Measurements from ENCODE around the gene RORB. TPM values are rescaled to one million over a fixed set of nuclear protein-coding genes. Genes with fewer than 3 reads are reported as not detected.

Gene RORB
- total RNA-seq, 2 experiments from 2014 or later: 0.02 TPM; not detected in 1

GRCh38 chr9:74498621-74499095, 1.5 kb downstream of the RORB start:
- CTCF ChIA-PET: no interaction called here
- Mint-ChIP-seq H3K9me3 (no peaks in the 10 kb centered on the region), H3K36me3 (ENCODE audit: low read depth) (no peaks in the 10 kb centered on the region), H3K27ac (no peak overlapping the region), H3K4me3 (peak overlapping the region; percentile 34), H3K4me1 (ENCODE audit: low read depth) (peaks cover 28% of the 10 kb centered on the region), H3K27me3 (ENCODE audit: low read depth) (peaks cover 44% of the 10 kb centered on the region)
- no peak for DNase-seq
- intact Hi-C loops (cut with micrococcal nuclease): loop anchor here (10.0 kb wide), 1 partner anchor 246 kb away; no protein-coding TSS in a partner anchor

- intact Hi-C loops (cut with micrococcal nuclease): loop anchor here (10.0 kb wide), 1 partner anchor 246 kb away; no protein-coding TSS in a partner anchor
- Mint-ChIP-seq H3K27me3 (ENCODE audit: low read depth) (peaks cover 44% of the 10 kb centered on the region), H3K4me1 (ENCODE audit: low read depth) (peaks cover 28% of the 10 kb centered on the region), H3K27ac (no peak overlapping the region), H3K36me3 (ENCODE audit: low read depth) (no peaks in the 10 kb centered on the region), H3K4me3 (peak overlapping the region; percentile 28), H3K9me3 (no peaks in the 10 kb centered on the region)
- CTCF ChIA-PET: no interaction called here
- DNase-seq: no peak
These were observed 2.0 kb downstream of the RORB start for GRCh38 chr9:74499111-74499601.

GRCh38 chr9:74499770-74500583, 2.8 kb downstream of the RORB start:
- intact Hi-C loops (cut with micrococcal nuclease): loop anchor here (10.0 kb wide), 1 partner anchor 245 kb away; no protein-coding TSS in a partner anchor
- Mint-ChIP-seq H3K9me3 (no peaks in the 10 kb centered on the region), H3K4me3 (peak overlapping the region; percentile 7), H3K4me1 (ENCODE audit: low read depth) (peaks cover 28% of the 10 kb centered on the region), H3K36me3 (ENCODE audit: low read depth) (no peaks in the 10 kb centered on the region), H3K27me3 (ENCODE audit: low read depth) (peaks cover 44% of the 10 kb centered on the region), H3K27ac (no peak overlapping the region)
- CTCF ChIA-PET: interaction anchor here (0.6 kb wide), 1 partner anchor 351 kb away, joined by 3 read pairs; no protein-coding TSS in a partner anchor
- DNase-seq: no peak

- Mint-ChIP-seq H3K4me3 (no peak overlapping the region), H3K9me3 (no peaks in the 10 kb centered on the region), H3K36me3 (ENCODE audit: low read depth) (no peaks in the 10 kb centered on the region), H3K27ac (no peak overlapping the region), H3K27me3 (ENCODE audit: low read depth) (peaks cover 44% of the 10 kb centered on the region), H3K4me1 (ENCODE audit: low read depth) (peaks cover 28% of the 10 kb centered on the region)
- no peak for DNase-seq
- intact Hi-C loops (cut with micrococcal nuclease): no loop called here
- CTCF ChIA-PET: interaction anchor here (0.6 kb wide), 1 partner anchor 350 kb away, joined by 3 read pairs; no protein-coding TSS in a partner anchor
These were observed 3.4 kb downstream of the RORB start for GRCh38 chr9:74500584-74500924.

- Mint-ChIP-seq H3K27me3 (ENCODE audit: low read depth) (peaks cover 37% of the 10 kb centered on the region), H3K27ac (no peak overlapping the region), H3K4me3 (no peak overlapping the region), H3K9me3 (no peaks in the 10 kb centered on the region), H3K36me3 (ENCODE audit: low read depth) (no peaks in the 10 kb centered on the region), H3K4me1 (ENCODE audit: low read depth) (peaks cover 28% of the 10 kb centered on the region)
- CTCF ChIA-PET: no interaction called here
- intact Hi-C loops (cut with micrococcal nuclease): no loop called here
- DNase-seq: no peak
These were observed 4.4 kb downstream of the RORB start for GRCh38 chr9:74501570-74501969.

GRCh38 chr9:74503219-74503618, 6.1 kb downstream of the RORB start:
- no peaks in the 10 kb centered on the region for H3K9me3 Mint-ChIP-seq
- DNase-seq: no peak
- H3K4me3 Mint-ChIP-seq: no peak overlapping the region
- intact Hi-C loops (cut with micrococcal nuclease): no loop called here
- peaks cover 17% of the 10 kb centered on the region for H3K4me1 Mint-ChIP-seq (ENCODE audit: low read depth)
- H3K36me3 Mint-ChIP-seq (ENCODE audit: low read depth): no peaks in the 10 kb centered on the region
- no peak overlapping the region for H3K27ac Mint-ChIP-seq
- CTCF ChIA-PET: no interaction called here
- peaks cover 26% of the 10 kb centered on the region for H3K27me3 Mint-ChIP-seq (ENCODE audit: low read depth)

GRCh38 chr9:74503666-74504065, 6.5 kb downstream of the RORB start:
- CTCF ChIA-PET: no interaction called here
- Mint-ChIP-seq H3K27ac (no peak overlapping the region), H3K4me3 (no peak overlapping the region), H3K9me3 (no peaks in the 10 kb centered on the region), H3K36me3 (ENCODE audit: low read depth) (no peaks in the 10 kb centered on the region), H3K4me1 (ENCODE audit: low read depth) (peaks cover 16% of the 10 kb centered on the region), H3K27me3 (ENCODE audit: low read depth) (peaks cover 24% of the 10 kb centered on the region)
- no peak for DNase-seq
- intact Hi-C loops (cut with micrococcal nuclease): no loop called here

- intact Hi-C loops (cut with micrococcal nuclease): no loop called here
- Mint-ChIP-seq H3K27me3 (ENCODE audit: low read depth) (peaks cover 2% of the 10 kb centered on the region), H3K4me1 (ENCODE audit: low read depth) (no peaks in the 10 kb centered on the region), H3K36me3 (ENCODE audit: low read depth) (no peaks in the 10 kb centered on the region), H3K9me3 (no peaks in the 10 kb centered on the region), H3K4me3 (no peak overlapping the region), H3K27ac (no peak overlapping the region)
- DNase-seq: no peak
- CTCF ChIA-PET: no interaction called here
These were observed 14.2 kb downstream of the RORB start for GRCh38 chr9:74511333-74511732.

GRCh38 chr9:74512416-74512815, 15.3 kb downstream of the RORB start:
- no peak overlapping the region for H3K27ac Mint-ChIP-seq
- no peak overlapping the region for H3K4me3 Mint-ChIP-seq
- DNase-seq: no peak
- CTCF ChIA-PET: no interaction called here
- H3K9me3 Mint-ChIP-seq: no peaks in the 10 kb centered on the region
- no peaks in the 10 kb centered on the region for H3K36me3 Mint-ChIP-seq (ENCODE audit: low read depth)
- intact Hi-C loops (cut with micrococcal nuclease): no loop called here
- no peaks in the 10 kb centered on the region for H3K4me1 Mint-ChIP-seq (ENCODE audit: low read depth)
- H3K27me3 Mint-ChIP-seq (ENCODE audit: low read depth): peaks cover 2% of the 10 kb centered on the region

GRCh38 chr9:74513221-74513620, 16.1 kb downstream of the RORB start:
- CTCF ChIA-PET: no interaction called here
- Mint-ChIP-seq H3K4me3 (no peak overlapping the region), H3K9me3 (no peaks in the 10 kb centered on the region), H3K27me3 (ENCODE audit: low read depth) (peaks cover 2% of the 10 kb centered on the region), H3K4me1 (ENCODE audit: low read depth) (no peaks in the 10 kb centered on the region), H3K36me3 (ENCODE audit: low read depth) (no peaks in the 10 kb centered on the region), H3K27ac (no peak overlapping the region)
- intact Hi-C loops (cut with micrococcal nuclease): no loop called here
- no peak for DNase-seq

- H3K4me3 Mint-ChIP-seq: no peak overlapping the region
- H3K9me3 Mint-ChIP-seq: no peaks in the 10 kb centered on the region
- H3K36me3 Mint-ChIP-seq (ENCODE audit: low read depth): no peaks in the 10 kb centered on the region
- CTCF ChIA-PET: no interaction called here
- DNase-seq: no peak
- no peak overlapping the region for H3K27ac Mint-ChIP-seq
- no peaks in the 10 kb centered on the region for H3K27me3 Mint-ChIP-seq (ENCODE audit: low read depth)
- intact Hi-C loops (cut with micrococcal nuclease): no loop called here
- no peaks in the 10 kb centered on the region for H3K4me1 Mint-ChIP-seq (ENCODE audit: low read depth)
These were observed 20.1 kb downstream of the RORB start for GRCh38 chr9:74517188-74517587.

GRCh38 chr9:74519419-74519818, 22.3 kb downstream of the RORB start:
- Mint-ChIP-seq H3K36me3 (ENCODE audit: low read depth) (no peaks in the 10 kb centered on the region), H3K9me3 (no peaks in the 10 kb centered on the region), H3K4me3 (no peak overlapping the region), H3K27ac (no peak overlapping the region), H3K4me1 (ENCODE audit: low read depth) (no peaks in the 10 kb centered on the region), H3K27me3 (ENCODE audit: low read depth) (no peaks in the 10 kb centered on the region)
- CTCF ChIA-PET: no interaction called here
- intact Hi-C loops (cut with micrococcal nuclease): no loop called here
- DNase-seq: no peak

- Mint-ChIP-seq H3K27ac (no peak overlapping the region), H3K27me3 (ENCODE audit: low read depth) (no peaks in the 10 kb centered on the region), H3K4me1 (ENCODE audit: low read depth) (no peaks in the 10 kb centered on the region), H3K36me3 (ENCODE audit: low read depth) (no peaks in the 10 kb centered on the region), H3K4me3 (no peak overlapping the region), H3K9me3 (no peaks in the 10 kb centered on the region)
- CTCF ChIA-PET: no interaction called here
- no peak for DNase-seq
- intact Hi-C loops (cut with micrococcal nuclease): no loop called here
These were observed 23.9 kb downstream of the RORB start for GRCh38 chr9:74521009-74521408.
